ENCODE results near the gene RAB2B.
A peak's percentile ranks its signal among the peaks of the same experiment; 100 is the strongest.

The RAB2B gene

DNA sequence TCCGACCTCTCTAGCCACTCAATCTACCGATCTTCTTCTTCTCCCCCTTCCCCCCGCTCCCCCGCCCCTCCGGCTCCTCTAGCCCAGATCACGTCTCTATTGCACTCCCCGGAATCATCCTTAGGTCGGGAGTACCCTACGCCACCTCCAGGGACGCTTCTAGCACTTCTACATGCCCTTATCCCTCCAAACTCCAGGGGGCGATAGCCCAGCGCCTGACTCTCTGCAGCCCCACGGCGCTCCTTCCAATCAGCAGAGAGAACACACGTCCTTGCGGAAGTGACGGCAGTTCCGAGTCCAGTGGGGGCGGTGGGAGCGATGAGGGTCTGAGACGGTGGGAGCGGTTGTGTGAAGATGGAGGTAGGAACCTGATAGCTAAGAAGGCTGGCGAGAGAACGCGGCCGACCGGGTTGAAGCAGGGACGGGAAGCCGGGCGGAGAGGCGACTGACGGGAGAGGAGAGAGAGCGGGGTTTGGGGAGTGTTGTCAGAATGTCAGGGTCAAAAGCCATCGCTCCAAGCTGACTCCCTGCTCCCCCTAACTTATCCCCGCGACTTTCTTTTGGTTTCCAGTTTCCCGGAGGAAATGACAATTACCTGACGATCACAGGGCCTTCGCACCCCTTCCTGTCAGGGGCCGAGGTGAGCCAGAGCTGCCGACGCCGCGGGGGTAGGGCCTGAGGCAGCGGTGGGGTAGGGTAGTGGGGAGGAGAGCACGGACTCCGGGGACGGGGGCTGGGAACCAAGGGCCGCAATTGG is at the start of gene RAB2B, which contains the start of gene TOX4:
RAB2B (minus strand) TSS at position 35 of the 757 bp plus-strand sequence. CDS start 87 bp downstream, outside the sequence.
TOX4 (plus strand) TSS at position 271 of the 757 bp plus-strand sequence; CDS start at position 355, 84 bp downstream.
- ChIA-PET POLR2A (interaction anchor here (0.7 to 2.5 kb wide), 13 partner anchors 9 to 93 kb away, joined by 3 to 12 read pairs (median 4); partner anchors contain the start of genes CHD8, METTL3 and SALL2), CTCF (interaction anchor here (0.6 to 1.3 kb wide), 8 partner anchors 11 to 51 kb away, joined by 3 to 6 read pairs (median 4); partner anchors contain the start of genes CHD8 and SALL2)
- TF ChIP-seq, protein P1, sequence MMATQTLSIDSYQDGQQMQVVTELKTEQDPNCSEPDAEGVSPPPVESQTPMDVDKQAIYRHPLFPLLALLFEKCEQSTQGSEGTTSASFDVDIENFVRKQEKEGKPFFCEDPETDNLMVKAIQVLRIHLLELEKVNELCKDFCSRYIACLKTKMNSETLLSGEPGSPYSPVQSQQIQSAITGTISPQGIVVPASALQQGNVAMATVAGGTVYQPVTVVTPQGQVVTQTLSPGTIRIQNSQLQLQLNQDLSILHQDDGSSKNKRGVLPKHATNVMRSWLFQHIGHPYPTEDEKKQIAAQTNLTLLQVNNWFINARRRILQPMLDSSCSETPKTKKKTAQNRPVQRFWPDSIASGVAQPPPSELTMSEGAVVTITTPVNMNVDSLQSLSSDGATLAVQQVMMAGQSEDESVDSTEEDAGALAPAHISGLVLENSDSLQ (IDR thresholded peaks at IDR 0.05) = no peak
- TF ChIP-seq FOXM1 (IDR thresholded peaks at IDR 0.05; ENCODE audit: borderline replicate concordance) = no peak
- TF ChIP-seq HDGF (IDR thresholded peaks at IDR 0.05; ENCODE audit: borderline replicate concordance) = no peak
- TF ChIP-seq TARDBP (IDR thresholded peaks at IDR 0.05) = no peak
- 0 out of 2 replicates have a peak, but pooled peaks have one; percentile 47 for TF ChIP-seq ELF4 (IDR thresholded peaks at IDR 0.05)
- no peak for TF ChIP-seq ZNF384 (IDR thresholded peaks at IDR 0.05)
- TF ChIP-seq FOXA1 (IDR thresholded peaks at IDR 0.05) = no peak
- no peak for TF ChIP-seq ARNT (IDR thresholded peaks at IDR 0.05)
- TF ChIP-seq NFRKB (IDR thresholded peaks at IDR 0.05) = no peak
- DNase-seq (ENCODE audit: extremely low spot score) = peak; percentile 94

DNA sequence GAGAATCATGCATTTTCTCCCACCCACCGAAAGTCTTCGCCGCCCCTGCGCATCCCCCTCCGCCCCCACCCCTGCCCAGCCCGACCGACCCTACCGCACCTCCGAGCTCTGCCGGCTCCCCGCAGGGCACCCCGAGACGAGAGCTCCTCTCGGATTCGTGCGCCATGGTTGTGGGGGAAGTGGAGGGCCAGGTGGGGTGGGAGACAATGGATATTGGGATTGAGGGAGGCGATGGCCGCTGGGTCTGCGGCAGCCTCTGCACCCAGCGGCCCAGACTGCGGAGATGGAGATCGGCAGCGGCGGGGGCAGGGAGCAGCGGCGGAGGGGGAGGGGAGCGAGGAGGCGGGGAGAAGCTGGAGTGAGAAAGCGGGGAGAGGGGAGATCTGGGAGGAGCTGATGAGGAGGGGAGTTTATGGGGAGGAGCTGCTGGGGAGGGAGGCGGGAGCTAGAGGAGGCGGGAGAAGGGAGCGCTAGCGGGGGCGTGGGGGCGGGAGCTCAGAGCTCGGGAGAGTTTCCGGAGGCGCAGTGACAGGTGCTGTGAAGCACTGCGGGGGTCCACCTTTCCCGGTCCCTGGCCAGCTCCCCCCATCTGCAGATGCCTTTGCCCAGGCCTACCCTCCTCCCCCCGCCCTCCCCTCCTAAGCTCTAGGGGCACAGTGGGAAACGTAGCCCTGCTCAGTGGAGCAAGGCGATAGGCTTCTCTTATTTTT is 49.4 kb upstream of the RAB2B start, which contains the start of gene SALL2:
SALL2 (minus strand) TSS at position 385 of the 710 bp plus-strand sequence; CDS start at position 166, 219 bp downstream.
- ChIA-PET POLR2A (interaction anchor here (0.7 to 12.6 kb wide), 19 partner anchors 9 to 886 kb away, joined by 3 to 257 read pairs (median 4); partner anchors contain the start of genes METTL3, OR10G3, RAB2B and TOX4), CTCF (interaction anchor here (0.5 to 1.9 kb wide), 6 partner anchors 15 to 1296 kb away, joined by 3 to 6 read pairs (median 3); partner anchors contain the start of genes METTL3, RAB2B and TOX4)
- TF ChIP-seq HDGF (IDR thresholded peaks at IDR 0.05; ENCODE audit: borderline replicate concordance) (no peak), FOXA1 (IDR thresholded peaks at IDR 0.05) (no peak), LEF1 (IDR thresholded peaks at IDR 0.05; ENCODE audit: borderline replicate concordance) (no peak), ELF4 (IDR thresholded peaks at IDR 0.05) (no peak), SUZ12 (IDR thresholded peaks at IDR 0.05) (no peak), BHLHE40 (IDR thresholded peaks at IDR 0.05; ENCODE audit: borderline replicate concordance) (no peak), SP1 (IDR thresholded peaks at IDR 0.05) (no peak), ZNF384 (IDR thresholded peaks at IDR 0.05) (no peak), FOXM1 (IDR thresholded peaks at IDR 0.05; ENCODE audit: borderline replicate concordance) (no peak), TARDBP (IDR thresholded peaks at IDR 0.05) (no peak), NFRKB (IDR thresholded peaks at IDR 0.05) (no peak), FOXK2 (IDR thresholded peaks at IDR 0.05) (no peak), L3MBTL2 (conservative IDR thresholded peaks at IDR 0.05) (no peak), CTBP1 (IDR thresholded peaks at IDR 0.05; ENCODE audit: borderline replicate concordance) (no peak), ARNT (IDR thresholded peaks at IDR 0.05) (no peak)
- TF ChIP-seq, protein P1 (IDR thresholded peaks at IDR 0.05) = no peak
- DNase-seq (ENCODE audit: extremely low spot score) = peak; percentile 78

GRCh38 chr14:21525571-21525961 is 48.8 kb upstream of the RAB2B start:
- DNase-seq (ENCODE audit: extremely low spot score) = peak; percentile 39
- TF ChIP-seq, protein P1 (IDR thresholded peaks at IDR 0.05) = no peak
- TF ChIP-seq ARNT (IDR thresholded peaks at IDR 0.05) (no peak), ZNF384 (IDR thresholded peaks at IDR 0.05) (no peak), L3MBTL2 (conservative IDR thresholded peaks at IDR 0.05) (no peak), LEF1 (IDR thresholded peaks at IDR 0.05; ENCODE audit: borderline replicate concordance) (no peak), ELF4 (IDR thresholded peaks at IDR 0.05) (no peak), NFRKB (IDR thresholded peaks at IDR 0.05) (no peak), HDGF (IDR thresholded peaks at IDR 0.05; ENCODE audit: borderline replicate concordance) (no peak), SP1 (IDR thresholded peaks at IDR 0.05) (no peak), CTBP1 (IDR thresholded peaks at IDR 0.05; ENCODE audit: borderline replicate concordance) (no peak), FOXA1 (IDR thresholded peaks at IDR 0.05) (no peak), FOXM1 (IDR thresholded peaks at IDR 0.05; ENCODE audit: borderline replicate concordance) (no peak), BHLHE40 (IDR thresholded peaks at IDR 0.05; ENCODE audit: borderline replicate concordance) (no peak), SUZ12 (IDR thresholded peaks at IDR 0.05) (no peak), TARDBP (IDR thresholded peaks at IDR 0.05) (no peak), FOXK2 (IDR thresholded peaks at IDR 0.05) (no peak)
- POLR2A ChIA-PET = interaction anchor here (0.7 to 12.6 kb wide), 11 partner anchors 10 to 217 kb away, joined by 3 to 257 read pairs (median 6); partner anchors contain the start of gene METTL3
- CTCF ChIA-PET = interaction anchor here (0.5 to 1.9 kb wide), 5 partner anchors 14 to 224 kb away, joined by 3 to 6 read pairs (median 3); partner anchors contain the start of genes METTL3, RAB2B and TOX4

- DNase-seq (ENCODE audit: extremely low spot score) = no peak
- POLR2A ChIA-PET = interaction anchor here (0.7 to 12.6 kb wide), 4 partner anchors 12 to 33 kb away, joined by 3 to 257 read pairs (median 20); partner anchors contain the start of gene METTL3
- no peak for TF ChIP-seq BHLHE40 (IDR thresholded peaks at IDR 0.05; ENCODE audit: borderline replicate concordance)
- no peak for TF ChIP-seq ELF4 (IDR thresholded peaks at IDR 0.05)
- TF ChIP-seq SUZ12 (IDR thresholded peaks at IDR 0.05) = no peak
- no peak for TF ChIP-seq FOXM1 (IDR thresholded peaks at IDR 0.05; ENCODE audit: borderline replicate concordance)
- TF ChIP-seq NFRKB (IDR thresholded peaks at IDR 0.05) = no peak
- no peak for TF ChIP-seq HDGF (IDR thresholded peaks at IDR 0.05; ENCODE audit: borderline replicate concordance)
- TF ChIP-seq ZNF384 (IDR thresholded peaks at IDR 0.05) = no peak
- no peak for TF ChIP-seq L3MBTL2 (conservative IDR thresholded peaks at IDR 0.05)
- no peak for TF ChIP-seq FOXK2 (IDR thresholded peaks at IDR 0.05)
- no peak for TF ChIP-seq ARNT (IDR thresholded peaks at IDR 0.05)
- TF ChIP-seq SP1 (IDR thresholded peaks at IDR 0.05) = no peak
- TF ChIP-seq CTBP1 (IDR thresholded peaks at IDR 0.05; ENCODE audit: borderline replicate concordance) = no peak
- no peak for TF ChIP-seq TARDBP (IDR thresholded peaks at IDR 0.05)
- no peak for TF ChIP-seq FOXA1 (IDR thresholded peaks at IDR 0.05)
- TF ChIP-seq, protein P1 (IDR thresholded peaks at IDR 0.05) = no peak
- TF ChIP-seq LEF1 (IDR thresholded peaks at IDR 0.05; ENCODE audit: borderline replicate concordance) = no peak
- CTCF ChIA-PET = interaction anchor here (0.5 kb wide), 1 partner anchor 225 kb away, joined by 3 read pairs; no protein-coding TSS in a partner anchor
Observed at GRCh38 chr14:21524575-21525490, 48.1 kb upstream of the RAB2B start.
